ENCODE data around the gene GALNT7. TPM values are rescaled to one million over a fixed set of nuclear protein-coding genes. Genes with fewer than 3 reads are reported as not detected.

Gene GALNT7
- total RNA-seq, 1 donor from 2014 or later: 33.1 TPM

- Mint-ChIP-seq H3K36me3 (ENCODE audit: low read depth) (peaks cover 9% of the 10 kb centered on the region), H3K27me3 (ENCODE audit: low read depth) (no peaks in the 10 kb centered on the region), H3K9me3 (peaks cover 20% of the 10 kb centered on the region), H3K27ac (no peak overlapping the region), H3K4me1 (ENCODE audit: low read depth) (peaks cover 2% of the 10 kb centered on the region), H3K4me3 (ENCODE audit: low read depth) (no peak overlapping the region)
- intact Hi-C loops (cut with micrococcal nuclease): no loop called here
- no peak for DNase-seq (ENCODE audit: low spot score)
These were observed 114.0 kb downstream of the GALNT7 start for GRCh38 chr4:173282626-173283025.

- intact Hi-C loops (cut with micrococcal nuclease): no loop called here
- H3K27me3 Mint-ChIP-seq (ENCODE audit: low read depth): no peaks in the 10 kb centered on the region
- H3K36me3 Mint-ChIP-seq (ENCODE audit: low read depth): peaks cover 9% of the 10 kb centered on the region
- DNase-seq (ENCODE audit: low spot score): no peak
- H3K4me3 Mint-ChIP-seq (ENCODE audit: low read depth): no peak overlapping the region
- H3K9me3 Mint-ChIP-seq: peaks cover 20% of the 10 kb centered on the region
- no peak overlapping the region for H3K27ac Mint-ChIP-seq
- peaks cover 11% of the 10 kb centered on the region for H3K4me1 Mint-ChIP-seq (ENCODE audit: low read depth)
These were observed 115.9 kb downstream of the GALNT7 start for GRCh38 chr4:173284463-173284862.

- Mint-ChIP-seq H3K27ac (no peak overlapping the region), H3K27me3 (ENCODE audit: low read depth) (no peaks in the 10 kb centered on the region), H3K4me3 (ENCODE audit: low read depth) (no peak overlapping the region), H3K9me3 (peaks cover 20% of the 10 kb centered on the region), H3K4me1 (ENCODE audit: low read depth) (peaks cover 21% of the 10 kb centered on the region), H3K36me3 (ENCODE audit: low read depth) (peaks cover 8% of the 10 kb centered on the region)
- intact Hi-C loops (cut with micrococcal nuclease): no loop called here
- no peak for DNase-seq (ENCODE audit: low spot score)
These were observed 118.9 kb downstream of the GALNT7 start for GRCh38 chr4:173287486-173287885.

GRCh38 chr4:173288296-173288695, 119.7 kb downstream of the GALNT7 start:
- intact Hi-C loops (cut with micrococcal nuclease): loop anchor here (1.0 to 2.0 kb wide), 2 partner anchors 47 to 129 kb away; partner anchors contain the start of gene HMGB2
- peaks cover 20% of the 10 kb centered on the region for H3K9me3 Mint-ChIP-seq
- peak; percentile 41 for DNase-seq (ENCODE audit: low spot score)
- peak overlapping the region; percentile 74 for H3K4me3 Mint-ChIP-seq (ENCODE audit: low read depth)
- peaks cover 21% of the 10 kb centered on the region for H3K4me1 Mint-ChIP-seq (ENCODE audit: low read depth)
- peaks cover 5% of the 10 kb centered on the region for H3K36me3 Mint-ChIP-seq (ENCODE audit: low read depth)
- peak overlapping the region; percentile 33 for H3K27ac Mint-ChIP-seq
- H3K27me3 Mint-ChIP-seq (ENCODE audit: low read depth): no peaks in the 10 kb centered on the region

- Mint-ChIP-seq H3K4me3 (ENCODE audit: low read depth) (peak overlapping the region; percentile 74), H3K27ac (peak overlapping the region; percentile 50)
- no peak for DNase-seq (ENCODE audit: low spot score)
These were observed 120.2 kb downstream of the GALNT7 start for GRCh38 chr4:173288698-173289352.

GRCh38 chr4:173289353-173289727, 120.7 kb downstream of the GALNT7 start:
- intact Hi-C loops (cut with micrococcal nuclease): loop anchor here (2.0 kb wide), 1 partner anchor 45 kb away; the partner anchor contains the start of gene HMGB2
- H3K4me1 Mint-ChIP-seq (ENCODE audit: low read depth): peaks cover 21% of the 10 kb centered on the region
- H3K4me3 Mint-ChIP-seq (ENCODE audit: low read depth): peak overlapping the region; percentile 59
- no peak for DNase-seq (ENCODE audit: low spot score)
- peak overlapping the region; percentile 50 for H3K27ac Mint-ChIP-seq
- H3K36me3 Mint-ChIP-seq (ENCODE audit: low read depth): peaks cover 5% of the 10 kb centered on the region
- H3K9me3 Mint-ChIP-seq: peaks cover 20% of the 10 kb centered on the region
- H3K27me3 Mint-ChIP-seq (ENCODE audit: low read depth): no peaks in the 10 kb centered on the region

More at GRCh38 chr4:173288698-173289352, 120.2 kb downstream of the GALNT7 start:
- H3K36me3 Mint-ChIP-seq (ENCODE audit: low read depth): peaks cover 5% of the 10 kb centered on the region
- H3K27me3 Mint-ChIP-seq (ENCODE audit: low read depth): no peaks in the 10 kb centered on the region
- intact Hi-C loops (cut with micrococcal nuclease): loop anchor here (1.0 to 2.0 kb wide), 2 partner anchors 46 to 128 kb away; partner anchors contain the start of gene HMGB2
- peaks cover 21% of the 10 kb centered on the region for H3K4me1 Mint-ChIP-seq (ENCODE audit: low read depth)
- peaks cover 20% of the 10 kb centered on the region for H3K9me3 Mint-ChIP-seq

GRCh38 chr4:173291899-173292298, 123.3 kb downstream of the GALNT7 start:
- Mint-ChIP-seq H3K36me3 (ENCODE audit: low read depth) (no peaks in the 10 kb centered on the region), H3K4me3 (ENCODE audit: low read depth) (no peak overlapping the region), H3K27ac (no peak overlapping the region), H3K4me1 (ENCODE audit: low read depth) (peaks cover 21% of the 10 kb centered on the region), H3K27me3 (ENCODE audit: low read depth) (no peaks in the 10 kb centered on the region), H3K9me3 (peaks cover 3% of the 10 kb centered on the region)
- intact Hi-C loops (cut with micrococcal nuclease): no loop called here
- no peak for DNase-seq (ENCODE audit: low spot score)

- Mint-ChIP-seq H3K36me3 (ENCODE audit: low read depth) (no peaks in the 10 kb centered on the region), H3K27me3 (ENCODE audit: low read depth) (no peaks in the 10 kb centered on the region)
These were observed 125.1 kb downstream of the GALNT7 start for GRCh38 chr4:173293663-173294062.

GRCh38 chr4:173294444-173294843, 125.8 kb downstream of the GALNT7 start:
- intact Hi-C loops (cut with micrococcal nuclease): no loop called here

More at GRCh38 chr4:173293663-173294062, 125.1 kb downstream of the GALNT7 start:
- Mint-ChIP-seq H3K27ac (no peak overlapping the region), H3K4me3 (ENCODE audit: low read depth) (no peak overlapping the region), H3K9me3 (no peaks in the 10 kb centered on the region), H3K4me1 (ENCODE audit: low read depth) (peaks cover 18% of the 10 kb centered on the region)
- intact Hi-C loops (cut with micrococcal nuclease): no loop called here
- DNase-seq (ENCODE audit: low spot score): no peak

GRCh38 chr4:173301518-173302201, 133.0 kb downstream of the GALNT7 start:
- intact Hi-C loops (cut with micrococcal nuclease): loop anchor here (1.0 to 2.0 kb wide), 2 partner anchors 277 to 288 kb away; no protein-coding TSS in a partner anchor
- H3K27ac Mint-ChIP-seq: no peak overlapping the region
- H3K36me3 Mint-ChIP-seq (ENCODE audit: low read depth): peaks cover 16% of the 10 kb centered on the region
- H3K4me3 Mint-ChIP-seq (ENCODE audit: low read depth): no peak overlapping the region
- H3K4me1 Mint-ChIP-seq (ENCODE audit: low read depth): peaks cover 4% of the 10 kb centered on the region
- H3K27me3 Mint-ChIP-seq (ENCODE audit: low read depth): no peaks in the 10 kb centered on the region
- no peaks in the 10 kb centered on the region for H3K9me3 Mint-ChIP-seq
- DNase-seq (ENCODE audit: low spot score): no peak

More at GRCh38 chr4:173294444-173294843, 125.8 kb downstream of the GALNT7 start:
- Mint-ChIP-seq H3K27me3 (ENCODE audit: low read depth) (no peaks in the 10 kb centered on the region), H3K4me1 (ENCODE audit: low read depth) (peaks cover 10% of the 10 kb centered on the region), H3K9me3 (no peaks in the 10 kb centered on the region), H3K4me3 (ENCODE audit: low read depth) (no peak overlapping the region), H3K36me3 (ENCODE audit: low read depth) (no peaks in the 10 kb centered on the region), H3K27ac (no peak overlapping the region)
- DNase-seq (ENCODE audit: low spot score): no peak

- DNase-seq (ENCODE audit: low spot score): no peak
- Mint-ChIP-seq H3K36me3 (ENCODE audit: low read depth) (peaks cover 28% of the 10 kb centered on the region), H3K9me3 (no peaks in the 10 kb centered on the region), H3K27ac (no peak overlapping the region), H3K4me3 (ENCODE audit: low read depth) (no peak overlapping the region), H3K27me3 (ENCODE audit: low read depth) (no peaks in the 10 kb centered on the region), H3K4me1 (ENCODE audit: low read depth) (peaks cover 2% of the 10 kb centered on the region)
- intact Hi-C loops (cut with micrococcal nuclease): no loop called here
These were observed 139.2 kb downstream of the GALNT7 start for GRCh38 chr4:173307778-173308177.

- H3K36me3 Mint-ChIP-seq (ENCODE audit: low read depth): peaks cover 12% of the 10 kb centered on the region
- peaks cover 2% of the 10 kb centered on the region for H3K4me1 Mint-ChIP-seq (ENCODE audit: low read depth)
- intact Hi-C loops (cut with micrococcal nuclease): no loop called here
- DNase-seq (ENCODE audit: low spot score): no peak
- H3K27me3 Mint-ChIP-seq (ENCODE audit: low read depth): no peaks in the 10 kb centered on the region
- H3K4me3 Mint-ChIP-seq (ENCODE audit: low read depth): no peak overlapping the region
- H3K9me3 Mint-ChIP-seq: no peaks in the 10 kb centered on the region
- no peak overlapping the region for H3K27ac Mint-ChIP-seq
These were observed 142.8 kb downstream of the GALNT7 start for GRCh38 chr4:173311368-173311767.

GRCh38 chr4:173314715-173315114, 146.1 kb downstream of the GALNT7 start:
- no peaks in the 10 kb centered on the region for H3K27me3 Mint-ChIP-seq (ENCODE audit: low read depth)
- H3K9me3 Mint-ChIP-seq: no peaks in the 10 kb centered on the region
- DNase-seq (ENCODE audit: low spot score): no peak
- peaks cover 18% of the 10 kb centered on the region for H3K36me3 Mint-ChIP-seq (ENCODE audit: low read depth)
- peaks cover 6% of the 10 kb centered on the region for H3K4me1 Mint-ChIP-seq (ENCODE audit: low read depth)
- no peak overlapping the region for H3K27ac Mint-ChIP-seq
- intact Hi-C loops (cut with micrococcal nuclease): no loop called here
- no peak overlapping the region for H3K4me3 Mint-ChIP-seq (ENCODE audit: low read depth)

Data from activated T-helper 2 cell treated with anti-CD3 and anti-CD28 coated beads, Interferon-gamma antibody, Interleukin-2, Interleukin-4, amounts not matched to agents 10 μg/mL and 5 μg/mL and 100 μg/mL, durations not matched to agents 14 hours and 24 hours and 36 hours (primary cell).